GM23248 (cell line): ENCODE results near the gene GLIS2. TPM values are rescaled to one million over a fixed set of nuclear protein-coding genes. Genes with fewer than 3 reads are reported as not detected.
A peak's percentile ranks its signal among the peaks of the same experiment; 100 is the strongest.

ENCODE experiments used
- DNase-seq: peaks from one replicate; pipeline ENCODE4 v3.0.0-alpha.2; 2015
- H2AFZ ChIP-seq: fragments of 200-600 bp; sonication (generic); 2 replicates; pipeline ENCODE4 v1.6.1; 2016; ENCODE audit warnings: antibody characterized with exemption
- H3F3A ChIP-seq: fragments of 200-600 bp; sonication (generic); 2 replicates; pipeline ENCODE4 v1.6.1; 2016; ENCODE audit warnings: mild to moderate bottlenecking, antibody characterized with exemption, mixed run types; ENCODE audit not compliant: insufficient read depth
- H3K27ac ChIP-seq: fragments of 200-600 bp; sonication (generic); 2 replicates; pipeline ENCODE4 v1.5.1; 2016; ENCODE audit warnings: mild to moderate bottlenecking
- H3K27me3 ChIP-seq: fragments of 200-600 bp; sonication (generic); replicated peaks from 2 replicates; pipeline ENCODE4 v1.6.1; 2016; ENCODE audit warnings: mild to moderate bottlenecking; ENCODE audit not compliant: insufficient read depth
- H3K36me3 ChIP-seq: fragments of 200-600 bp; sonication (generic); 2 replicates; pipeline ENCODE4 v1.6.1; 2016; ENCODE audit warnings: low read depth, mild to moderate bottlenecking
- H3K4me1 ChIP-seq: fragments of 200-600 bp; sonication (generic); 2 replicates; pipeline ENCODE4 v1.6.1; 2016; ENCODE audit warnings: mild to moderate bottlenecking; ENCODE audit not compliant: insufficient read depth
- H3K4me2 ChIP-seq: fragments of 200-600 bp; sonication (generic); one replicate; pipeline ENCODE4 v1.6.1; 2016; ENCODE audit warnings: mild to moderate bottlenecking; ENCODE audit not compliant: unreplicated experiment
- H3K4me3 ChIP-seq: fragments of 200-600 bp; sonication (generic); 2 replicates; pipeline ENCODE4 v1.5.1; 2016; ENCODE audit warnings: mild to moderate bottlenecking
- H3K79me2 ChIP-seq: fragments of 200-600 bp; sonication (generic); 2 replicates; pipeline ENCODE4 v1.6.1; 2016; ENCODE audit warnings: mild to moderate bottlenecking; ENCODE audit not compliant: insufficient read depth
- H3K9ac ChIP-seq: fragments of 200-600 bp; sonication (generic); 2 replicates; pipeline ENCODE4 v1.6.1; 2016; ENCODE audit warnings: mild to moderate bottlenecking
- H3K9me2 ChIP-seq: fragments of 200-600 bp; sonication (generic); 2 replicates; pipeline ENCODE4 v1.6.1; 2016; ENCODE audit warnings: mixed run types, mild to moderate bottlenecking, moderate library complexity; ENCODE audit not compliant: insufficient read depth
- H3K9me3 ChIP-seq: fragments of 200-600 bp; sonication (generic); one replicate; pipeline ENCODE4 v1.6.1; 2017; ENCODE audit warnings: low read depth
- H4K20me1 ChIP-seq: fragments of 200-600 bp; sonication (generic); 2 replicates; pipeline ENCODE4 v1.6.0; 2016; ENCODE audit not compliant: insufficient read depth
- EZH2 ChIP-seq: fragments of 200-600 bp; sonication (generic); IDR thresholded peaks from 2 replicates; pipeline ENCODE4 v1.6.1; 2018; ENCODE audit warnings: antibody characterized with exemption, mild to moderate bottlenecking; ENCODE audit not compliant: insufficient read depth, poor library complexity, severe bottlenecking
- EZH2phosphoT487 ChIP-seq: fragments of 200-600 bp; sonication (generic); IDR thresholded peaks from 2 replicates; pipeline ENCODE4 v1.6.1; 2018; ENCODE audit warnings: antibody characterized with exemption, moderate library complexity, mild to moderate bottlenecking, low read depth; ENCODE audit not compliant: insufficient read depth
- WGBS, 2 experiments: methylation state at CpG; one replicate each; pipeline ENCODE4 v1.1.6; 2015 to 2017; ENCODE audit warnings: low lambda C conversion rate in 2 of 2, low coverage in 1 of 2; ENCODE audit errors: missing lambda C conversion rate in 2 of 2; 5-methylcytosine and 5-hydroxymethylcytosine counted together
- in situ Hi-C: fragments of 300-500 bp; cut with MboI; formaldehyde crosslinking; loops from 2 replicates; pipeline ENCODE4 v1.15.0; 2020
- polyA plus RNA-seq: library from polyadenylated mRNA; unstranded; fragments of >200 nt; fragmentation: Nextera tagmentation; extraction: Ambion mirVana; gene quantifications from 2 replicates; pipeline ENCODE4 v1.2.1, GENCODE V29; 2016
- total RNA-seq: library from RNA; depleted of rRNA; stranded (reverse); fragments of >200 nt; shearing (Covaris generic); gene quantifications from 2 replicates; pipeline ENCODE4 v1.2.3, GENCODE V29; 2014

The GLIS2 gene
- total and polyA plus RNA-seq, 2 experiments from 2014 or later = 2.9 to 6.8 TPM

- Histone ChIP-seq H3K9me2 (no peaks in the 10 kb centered on the region), H3K4me3 (no peak overlapping the region), H3K27me3 (no peaks in the 10 kb centered on the region), H2AFZ (no peak overlapping the region), H3K36me3 (no peaks in the 10 kb centered on the region), H3K4me1 (peaks cover 13% of the 10 kb centered on the region), H3K79me2 (no peaks in the 10 kb centered on the region), H3F3A (0 out of 2 replicates have a peak, but pooled peaks cover 10% of the 10 kb centered on the region), H4K20me1 (no peaks in the 10 kb centered on the region), H3K9ac (no peak overlapping the region), H3K4me2 (no peak overlapping the region), H3K9me3 (no peaks in the 10 kb centered on the region), H3K27ac (no peak overlapping the region)
- DNase-seq = no peak
- in situ Hi-C loops = no loop called here
- TF ChIP-seq EZH2phosphoT487 (no peak), EZH2 (no peak)
- WGBS, 2 experiments = 93 to 94% methylated on average over 11 of the region's 12 CpGs
Observed at GRCh38 chr16:4365615-4366014, 49.7 kb downstream of the GLIS2 start.

GRCh38 chr16:4366016-4366415 lies 50.1 kb downstream of the GLIS2 start:
- H3K27ac ChIP-seq = no peak overlapping the region
- H4K20me1 ChIP-seq = no peaks in the 10 kb centered on the region
- WGBS, 2 experiments = 90 to 94% methylated on average over 9 to 13 of the region's 13 CpGs
- no peak overlapping the region for H3K9ac ChIP-seq
- no peak overlapping the region for H3K4me2 ChIP-seq
- no peaks in the 10 kb centered on the region for H3K27me3 ChIP-seq
- H3K36me3 ChIP-seq = no peaks in the 10 kb centered on the region
- peaks cover 16% of the 10 kb centered on the region for H3K4me1 ChIP-seq
- DNase-seq = no peak
- H2AFZ ChIP-seq = no peak overlapping the region
- no peaks in the 10 kb centered on the region for H3K9me2 ChIP-seq
- H3K9me3 ChIP-seq = no peaks in the 10 kb centered on the region
- no peak for TF ChIP-seq EZH2
- TF ChIP-seq EZH2phosphoT487 = no peak
- in situ Hi-C loops = no loop called here
- H3K79me2 ChIP-seq = no peaks in the 10 kb centered on the region
- H3F3A ChIP-seq = 0 out of 2 replicates have a peak, but pooled peaks cover 12% of the 10 kb centered on the region
- H3K4me3 ChIP-seq = no peak overlapping the region

GRCh38 chr16:4367393-4367856 lies 51.6 kb downstream of the GLIS2 start:
- Histone ChIP-seq H3K9me2 (no peaks in the 10 kb centered on the region), H3K4me1 (peaks cover 21% of the 10 kb centered on the region), H3K79me2 (peaks cover 7% of the 10 kb centered on the region), H3K4me2 (no peak overlapping the region), H3K36me3 (no peaks in the 10 kb centered on the region), H4K20me1 (no peaks in the 10 kb centered on the region), H3K9me3 (no peaks in the 10 kb centered on the region), H2AFZ (no peak overlapping the region), H3K27me3 (no peaks in the 10 kb centered on the region), H3K9ac (no peak overlapping the region), H3K27ac (no peak overlapping the region), H3K4me3 (no peak overlapping the region), H3F3A (peaks cover 19% of the 10 kb centered on the region)
- TF ChIP-seq EZH2 (no peak), EZH2phosphoT487 (no peak)
- 88 to 90% methylated on average over 5 of the region's 5 CpGs for WGBS, 2 experiments
- in situ Hi-C loops = no loop called here
- no peak for DNase-seq

- Histone ChIP-seq H3K27me3 (no peaks in the 10 kb centered on the region), H3K79me2 (peaks cover 24% of the 10 kb centered on the region), H3K9me3 (no peaks in the 10 kb centered on the region), H3K4me3 (no peak overlapping the region), H4K20me1 (no peaks in the 10 kb centered on the region), H3K27ac (no peak overlapping the region), H3K4me1 (peaks cover 21% of the 10 kb centered on the region), H3K4me2 (no peak overlapping the region), H3K9ac (no peak overlapping the region), H3K9me2 (no peaks in the 10 kb centered on the region), H3F3A (peaks cover 25% of the 10 kb centered on the region), H3K36me3 (no peaks in the 10 kb centered on the region), H2AFZ (no peak overlapping the region)
- in situ Hi-C loops = no loop called here
- no peak for TF ChIP-seq EZH2phosphoT487
- TF ChIP-seq EZH2 = no peak
- 53% methylated on average over 13 of the region's 13 CpGs for WGBS, 2 experiments
- peak; percentile 89 for DNase-seq
Observed at GRCh38 chr16:4369007-4369733, 53.3 kb downstream of the GLIS2 start.
